ENCODE measurements around the gene ACBD7.

DNA sequence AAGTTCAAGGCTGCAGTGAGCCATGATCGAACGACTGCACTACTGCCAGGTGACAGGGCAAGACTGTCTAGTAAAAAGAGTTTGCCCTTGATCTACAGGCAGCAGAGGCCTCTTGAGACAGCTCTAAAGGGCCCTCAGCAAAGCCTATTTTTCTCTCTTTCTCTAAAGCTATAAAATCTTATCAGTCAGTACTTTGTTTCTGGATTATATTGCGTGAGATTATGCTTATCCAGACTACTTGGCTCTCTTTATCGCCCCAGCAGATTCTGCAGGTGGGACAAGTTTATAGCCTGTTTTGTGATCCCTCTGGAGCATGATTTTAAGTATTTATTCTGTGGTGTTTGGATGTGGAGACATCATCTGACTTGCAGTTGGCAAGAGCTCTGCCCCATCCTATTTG is 11.3 kb upstream of the ACBD7 start:
- TF ChIP-seq CTCF (conservative IDR thresholded peaks at IDR 0.05 in 1 of 2, IDR thresholded peaks at IDR 0.05 in 1 of 2; ENCODE audit: extremely low read depth in 1 of 2, insufficient read depth in 1 of 2, low read depth in 1 of 2, low read length in 2 of 2) (no peak), EZH2 (IDR thresholded peaks at IDR 0.05; ENCODE audit: borderline replicate concordance, low read length) (no peak)

Measured in mammary epithelial cell (primary cell).